Tibial nerve (tissue), 4 donors: ENCODE data around the gene TCHHL1. TPM values are rescaled to one million over a fixed set of nuclear protein-coding genes. Genes with fewer than 3 reads are reported as not detected.

ENCODE experiments used
- DNase-seq, 2 donors: peaks; one replicate each; pipeline ENCODE4 v3.0.0-alpha.2; 2019; ENCODE audit warnings: low spot score in 2 of 2
- H3K27ac ChIP-seq, 4 donors: fragments of 200-600 bp; sonication (generic) in 3 of 4; one replicate each; pipeline ENCODE4 v1.5.1; 2017 to 2019; ENCODE audit warnings: mild to moderate bottlenecking in 1 of 4
- H3K27me3 ChIP-seq, 2 donors: fragments of 200-600 bp; sonication (generic) in 1 of 2; one replicate each; pipeline versions ENCODE4 v1.5.1 to v1.6.0; 2017 to 2019
- H3K36me3 ChIP-seq, 3 donors: fragments of 200-600 bp; sonication (generic); one replicate each; pipeline ENCODE4 v1.5.1; 2018 to 2019
- H3K4me1 ChIP-seq, 4 donors: fragments of 200-600 bp; sonication (generic) in 3 of 4; one replicate each; pipeline ENCODE4 v1.5.1; 2017 to 2019
- H3K4me3 ChIP-seq, 4 donors: fragments of 200-600 bp; sonication (generic) in 3 of 4; one replicate each; pipeline ENCODE4 v1.5.1; 2017 to 2019; ENCODE audit warnings: mild to moderate bottlenecking in 1 of 4, moderate library complexity in 1 of 4
- H3K9me3 ChIP-seq, 4 donors: fragments of 200-600 bp; sonication (generic) in 3 of 4; one replicate each; pipeline ENCODE4 v1.5.1; 2017 to 2019
- EP300 ChIP-seq, 2 donors: sonication (generic); formaldehyde crosslinking; IDR thresholded peaks; one replicate each; pipeline ENCODE4 v1.6.1; 2017; ENCODE audit warnings: antibody characterized with exemption in 2 of 2, mild to moderate bottlenecking in 1 of 2
- POLR2A ChIP-seq, 2 donors: fragments of 450-650 bp; IDR thresholded peaks; one replicate each; pipeline ENCODE4 v1.6.1; 2017; ENCODE audit warnings: antibody characterized with exemption in 2 of 2, mild to moderate bottlenecking in 2 of 2, moderate library complexity in 2 of 2
- WGBS, 2 donors: methylation state at CpG; one replicate each; pipeline ENCODE4 v1.1.5; 2018; 5-methylcytosine and 5-hydroxymethylcytosine counted together
- total RNA-seq, 4 donors: library from RNA; depleted of rRNA; stranded (reverse); fragments of >200 nt; gene quantifications; one replicate each; pipeline ENCODE4 v1.1.0, GENCODE V29; 2016
- TF ChIP-seq, protein P1 (sequence below), 5 experiments: fragments of 200-600 bp in 3 of 5; fragments of 450-650 bp in 2 of 5; sonication (generic) in 3 of 5; IDR thresholded peaks; one replicate each; pipeline ENCODE4 v1.5.1; 2016 to 2019; ENCODE audit warnings: antibody characterized with exemption in 5 of 5, mild to moderate bottlenecking in 3 of 5, moderate library complexity in 2 of 5

The TCHHL1 gene
- total RNA-seq, 4 donors from 2014 or later = not detected

- TF ChIP-seq POLR2A (IDR thresholded peaks at IDR 0.05) = no peak
- TF ChIP-seq, protein P1, sequence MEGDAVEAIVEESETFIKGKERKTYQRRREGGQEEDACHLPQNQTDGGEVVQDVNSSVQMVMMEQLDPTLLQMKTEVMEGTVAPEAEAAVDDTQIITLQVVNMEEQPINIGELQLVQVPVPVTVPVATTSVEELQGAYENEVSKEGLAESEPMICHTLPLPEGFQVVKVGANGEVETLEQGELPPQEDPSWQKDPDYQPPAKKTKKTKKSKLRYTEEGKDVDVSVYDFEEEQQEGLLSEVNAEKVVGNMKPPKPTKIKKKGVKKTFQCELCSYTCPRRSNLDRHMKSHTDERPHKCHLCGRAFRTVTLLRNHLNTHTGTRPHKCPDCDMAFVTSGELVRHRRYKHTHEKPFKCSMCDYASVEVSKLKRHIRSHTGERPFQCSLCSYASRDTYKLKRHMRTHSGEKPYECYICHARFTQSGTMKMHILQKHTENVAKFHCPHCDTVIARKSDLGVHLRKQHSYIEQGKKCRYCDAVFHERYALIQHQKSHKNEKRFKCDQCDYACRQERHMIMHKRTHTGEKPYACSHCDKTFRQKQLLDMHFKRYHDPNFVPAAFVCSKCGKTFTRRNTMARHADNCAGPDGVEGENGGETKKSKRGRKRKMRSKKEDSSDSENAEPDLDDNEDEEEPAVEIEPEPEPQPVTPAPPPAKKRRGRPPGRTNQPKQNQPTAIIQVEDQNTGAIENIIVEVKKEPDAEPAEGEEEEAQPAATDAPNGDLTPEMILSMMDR (IDR thresholded peaks at IDR 0.05) = no peak
- TF ChIP-seq EP300 (IDR thresholded peaks at IDR 0.05) = no peak
- H3K27ac ChIP-seq = no peak overlapping the region
- no peaks in the 10 kb centered on the region for H3K9me3 ChIP-seq
- no peaks in the 10 kb centered on the region for H3K36me3 ChIP-seq
- no peak overlapping the region for H3K4me3 ChIP-seq
- H3K4me1 ChIP-seq = no peaks in the 10 kb centered on the region
- 82% methylated on average over 3 of the region's 3 CpGs for WGBS, 2 donors
- H3K27me3 ChIP-seq = peaks cover 0 to 4% of the 10 kb centered on the region in 2 donors
- DNase-seq = no peak
Observed at GRCh38 chr1:152071123-152071522, 17.7 kb downstream of the TCHHL1 start.

DNA sequence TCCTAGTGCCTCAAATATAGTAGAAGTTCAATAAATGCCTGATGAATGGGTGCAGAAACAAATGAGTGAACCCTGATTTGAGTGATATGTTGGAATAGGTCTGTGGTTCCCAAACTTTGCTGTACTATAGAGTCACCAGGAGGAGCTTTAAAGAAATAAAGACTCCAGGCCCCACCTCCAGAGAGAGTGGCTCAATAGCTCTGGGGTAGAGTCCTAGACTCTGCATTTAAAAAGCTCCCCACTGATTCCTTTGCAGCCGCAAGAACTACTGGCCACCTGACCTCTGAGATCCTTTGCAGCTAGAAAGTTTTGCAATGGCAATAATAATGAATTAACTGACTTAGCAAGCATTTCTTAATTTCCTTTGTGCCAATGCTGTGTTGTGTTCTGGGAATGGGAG, 20.9 kb downstream of the TCHHL1 start:
- H3K9me3 ChIP-seq = no peaks in the 10 kb centered on the region
- H3K36me3 ChIP-seq = no peaks in the 10 kb centered on the region
- peaks cover 0 to 4% of the 10 kb centered on the region in 2 donors for H3K27me3 ChIP-seq
- DNase-seq = no peak
- WGBS, 2 donors = 17 to 47% methylated on average over 1 of the region's 1 CpG
- no peak overlapping the region for H3K27ac ChIP-seq
- TF ChIP-seq, protein P1 (IDR thresholded peaks at IDR 0.05) = no peak
- TF ChIP-seq POLR2A (IDR thresholded peaks at IDR 0.05) = no peak
- no peak for TF ChIP-seq EP300 (IDR thresholded peaks at IDR 0.05)
- no peaks in the 10 kb centered on the region for H3K4me1 ChIP-seq
- H3K4me3 ChIP-seq = no peak overlapping the region

DNA sequence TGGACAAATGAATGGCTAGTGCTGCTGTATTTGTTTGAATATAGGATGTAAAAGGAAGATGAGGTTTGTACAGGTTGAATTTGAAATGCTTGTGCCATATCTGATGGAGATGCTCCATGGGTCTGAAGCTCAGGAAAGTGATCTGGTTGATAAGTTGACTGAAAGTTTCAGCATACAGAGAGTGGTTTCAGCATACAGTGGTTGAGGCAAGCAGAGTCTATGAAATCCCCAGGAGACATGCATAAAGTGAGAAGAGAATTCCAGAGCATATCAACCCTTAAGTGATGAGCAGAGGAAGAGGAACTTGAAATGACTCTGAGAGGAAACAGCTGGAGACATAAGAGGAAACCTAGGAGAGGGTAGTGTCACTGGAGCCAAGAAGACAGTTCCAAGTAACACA, 21.7 kb downstream of the TCHHL1 start:
- H3K27ac ChIP-seq = no peak overlapping the region
- H3K9me3 ChIP-seq = no peaks in the 10 kb centered on the region
- DNase-seq = no peak
- peaks cover 0 to 2% of the 10 kb centered on the region in 2 donors for H3K27me3 ChIP-seq
- no peaks in the 10 kb centered on the region for H3K4me1 ChIP-seq
- H3K36me3 ChIP-seq = no peaks in the 10 kb centered on the region
- no peak overlapping the region for H3K4me3 ChIP-seq
- TF ChIP-seq POLR2A (IDR thresholded peaks at IDR 0.05) (no peak), EP300 (IDR thresholded peaks at IDR 0.05) (no peak)
- TF ChIP-seq, protein P1 (IDR thresholded peaks at IDR 0.05) = no peak

DNA sequence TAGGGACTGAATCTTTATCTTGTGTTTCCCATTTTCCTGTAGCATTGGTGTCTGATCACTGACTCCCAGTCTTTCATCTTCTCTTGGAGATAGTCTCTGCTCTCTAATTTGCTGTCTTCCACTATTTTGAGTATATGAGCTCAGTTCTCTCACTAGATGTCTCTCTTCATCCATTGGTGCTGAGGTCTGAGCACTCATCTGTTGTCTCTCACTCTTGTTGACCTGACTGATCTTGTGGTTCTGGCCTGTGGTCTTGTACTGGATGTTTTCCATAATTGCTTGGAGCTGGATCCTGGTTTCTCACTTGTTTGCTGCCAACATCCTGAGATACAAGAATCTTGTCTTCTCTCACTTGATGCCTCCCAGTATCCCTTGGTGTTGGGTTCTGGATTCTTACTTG, 26.9 kb downstream of the TCHHL1 start:
- Histone ChIP-seq H3K4me1 (no peaks in the 10 kb centered on the region), H3K27me3 (peaks cover 0 to 13% of the 10 kb centered on the region in 2 donors), H3K36me3 (no peaks in the 10 kb centered on the region), H3K4me3 (no peak overlapping the region), H3K9me3 (no peaks in the 10 kb centered on the region), H3K27ac (no peak overlapping the region)
- no peak for DNase-seq
- TF ChIP-seq, protein P1 (IDR thresholded peaks at IDR 0.05) = no peak
- TF ChIP-seq EP300 (IDR thresholded peaks at IDR 0.05) = no peak
- no peak for TF ChIP-seq POLR2A (IDR thresholded peaks at IDR 0.05)

GRCh38 chr1:152053375-152053774, 35.5 kb downstream of the TCHHL1 start:
- Histone ChIP-seq H3K9me3 (no peaks in the 10 kb centered on the region), H3K4me1 (peaks cover 0 to 11% (median 1%) of the 10 kb centered on the region in 4 donors), H3K36me3 (no peaks in the 10 kb centered on the region), H3K27ac (no peak overlapping the region), H3K27me3 (no peaks in the 10 kb centered on the region), H3K4me3 (no peak overlapping the region)
- no peak for TF ChIP-seq POLR2A (IDR thresholded peaks at IDR 0.05)
- TF ChIP-seq, protein P1 (IDR thresholded peaks at IDR 0.05) = no peak
- WGBS, 2 donors = 66 to 79% methylated on average over 13 of the region's 13 CpGs
- no peak for DNase-seq
